Measurements from ENCODE around the gene TNNT3.

Gene TNNT3

GRCh38 chr11:1920909-1921573, 1.5 kb downstream of the TNNT3 start:
- no peak for DNase-seq
- H3K9me3 Mint-ChIP-seq, result no peaks in the 10 kb centered on the region
- no peak overlapping the region for H3K4me3 Mint-ChIP-seq
- H3K27ac Mint-ChIP-seq, result no peak overlapping the region
- H3K36me3 Mint-ChIP-seq (ENCODE audit: low read depth), result no peaks in the 10 kb centered on the region
- no peaks in the 10 kb centered on the region for H3K27me3 Mint-ChIP-seq
- peaks cover 5% of the 10 kb centered on the region for H3K4me1 Mint-ChIP-seq (ENCODE audit: low read depth)

GRCh38 chr11:1921574-1922141, 2.2 kb downstream of the TNNT3 start:
- peaks cover 2% of the 10 kb centered on the region for H3K4me1 Mint-ChIP-seq (ENCODE audit: low read depth)
- no peak overlapping the region for H3K27ac Mint-ChIP-seq
- no peaks in the 10 kb centered on the region for H3K9me3 Mint-ChIP-seq
- H3K4me3 Mint-ChIP-seq, result no peak overlapping the region
- no peak for DNase-seq
- no peaks in the 10 kb centered on the region for H3K36me3 Mint-ChIP-seq (ENCODE audit: low read depth)
- H3K27me3 Mint-ChIP-seq, result no peaks in the 10 kb centered on the region

GRCh38 chr11:1922481-1923081, 3.1 kb downstream of the TNNT3 start:
- Mint-ChIP-seq H3K4me3 (no peak overlapping the region), H3K27me3 (no peaks in the 10 kb centered on the region), H3K4me1 (ENCODE audit: low read depth) (peaks cover 2% of the 10 kb centered on the region), H3K27ac (no peak overlapping the region), H3K36me3 (ENCODE audit: low read depth) (no peaks in the 10 kb centered on the region), H3K9me3 (no peaks in the 10 kb centered on the region)
- no peak for DNase-seq

GRCh38 chr11:1923201-1923956, 3.9 kb downstream of the TNNT3 start:
- Mint-ChIP-seq H3K4me1 (ENCODE audit: low read depth) (peaks cover 2% of the 10 kb centered on the region), H3K36me3 (ENCODE audit: low read depth) (no peaks in the 10 kb centered on the region), H3K4me3 (no peak overlapping the region), H3K9me3 (no peaks in the 10 kb centered on the region), H3K27ac (no peak overlapping the region), H3K27me3 (no peaks in the 10 kb centered on the region)
- DNase-seq, result no peak

GRCh38 chr11:1924181-1924580, 4.7 kb downstream of the TNNT3 start:
- H3K4me1 Mint-ChIP-seq (ENCODE audit: low read depth), result no peaks in the 10 kb centered on the region

GRCh38 chr11:1924646-1925372, 5.3 kb downstream of the TNNT3 start:
- Mint-ChIP-seq H3K9me3 (no peaks in the 10 kb centered on the region), H3K27me3 (no peaks in the 10 kb centered on the region), H3K36me3 (ENCODE audit: low read depth) (no peaks in the 10 kb centered on the region), H3K4me1 (ENCODE audit: low read depth) (peaks cover 2% of the 10 kb centered on the region), H3K4me3 (no peak overlapping the region), H3K27ac (no peak overlapping the region)
- DNase-seq, result no peak

More at GRCh38 chr11:1924181-1924580, 4.7 kb downstream of the TNNT3 start:
- Mint-ChIP-seq H3K4me3 (no peak overlapping the region), H3K36me3 (ENCODE audit: low read depth) (no peaks in the 10 kb centered on the region), H3K27me3 (no peaks in the 10 kb centered on the region), H3K27ac (no peak overlapping the region), H3K9me3 (no peaks in the 10 kb centered on the region)
- no peak for DNase-seq

GRCh38 chr11:1925373-1926155, 6.1 kb downstream of the TNNT3 start:
- Mint-ChIP-seq H3K4me3 (no peak overlapping the region), H3K27me3 (no peaks in the 10 kb centered on the region), H3K9me3 (no peaks in the 10 kb centered on the region), H3K36me3 (ENCODE audit: low read depth) (no peaks in the 10 kb centered on the region), H3K4me1 (ENCODE audit: low read depth) (peaks cover 5% of the 10 kb centered on the region), H3K27ac (no peak overlapping the region)
- no peak for DNase-seq

- Mint-ChIP-seq H3K4me1 (ENCODE audit: low read depth) (peaks cover 5% of the 10 kb centered on the region), H3K27me3 (no peaks in the 10 kb centered on the region), H3K36me3 (ENCODE audit: low read depth) (no peaks in the 10 kb centered on the region), H3K9me3 (no peaks in the 10 kb centered on the region), H3K27ac (no peak overlapping the region), H3K4me3 (no peak overlapping the region)
- DNase-seq, result no peak
Measured at GRCh38 chr11:1926156-1927025, 6.9 kb downstream of the TNNT3 start.

- H3K27ac Mint-ChIP-seq, result no peak overlapping the region
- H3K36me3 Mint-ChIP-seq (ENCODE audit: low read depth), result no peaks in the 10 kb centered on the region
- no peaks in the 10 kb centered on the region for H3K27me3 Mint-ChIP-seq
- H3K4me1 Mint-ChIP-seq (ENCODE audit: low read depth), result peaks cover 5% of the 10 kb centered on the region
- H3K4me3 Mint-ChIP-seq, result no peak overlapping the region
- no peak for DNase-seq
- H3K9me3 Mint-ChIP-seq, result no peaks in the 10 kb centered on the region
Measured at GRCh38 chr11:1927026-1927847, 7.7 kb downstream of the TNNT3 start.

- H3K4me3 Mint-ChIP-seq, result no peak overlapping the region
- H3K4me1 Mint-ChIP-seq (ENCODE audit: low read depth), result peaks cover 5% of the 10 kb centered on the region
- H3K9me3 Mint-ChIP-seq, result no peaks in the 10 kb centered on the region
- DNase-seq, result no peak
- no peak overlapping the region for H3K27ac Mint-ChIP-seq
- no peaks in the 10 kb centered on the region for H3K27me3 Mint-ChIP-seq
- H3K36me3 Mint-ChIP-seq (ENCODE audit: low read depth), result no peaks in the 10 kb centered on the region
Measured at GRCh38 chr11:1927848-1928469, 8.5 kb downstream of the TNNT3 start.

GRCh38 chr11:1928470-1928890, 9.0 kb downstream of the TNNT3 start:
- Mint-ChIP-seq H3K27me3 (no peaks in the 10 kb centered on the region), H3K4me3 (no peak overlapping the region), H3K36me3 (ENCODE audit: low read depth) (no peaks in the 10 kb centered on the region), H3K27ac (no peak overlapping the region), H3K4me1 (ENCODE audit: low read depth) (peaks cover 5% of the 10 kb centered on the region), H3K9me3 (no peaks in the 10 kb centered on the region)
- no peak for DNase-seq

GRCh38 chr11:1928891-1929541, 9.5 kb downstream of the TNNT3 start:
- H3K27ac Mint-ChIP-seq, result no peak overlapping the region
- DNase-seq, result no peak
- peaks cover 5% of the 10 kb centered on the region for H3K4me1 Mint-ChIP-seq (ENCODE audit: low read depth)
- H3K27me3 Mint-ChIP-seq, result no peaks in the 10 kb centered on the region
- no peaks in the 10 kb centered on the region for H3K36me3 Mint-ChIP-seq (ENCODE audit: low read depth)
- no peaks in the 10 kb centered on the region for H3K9me3 Mint-ChIP-seq
- H3K4me3 Mint-ChIP-seq, result no peak overlapping the region

Measured in activated T-cell treated with anti-CD3 and anti-CD28 coated beads, Interleukin-2, amount 50 U/mL, for 24 hours (primary cell).